ENCODE measurements around the gene CISD2.
"Not testable (repeated sequence)": the region's sequence is repeated elsewhere in the genome, so short reads cannot be mapped to it uniquely, and the experiment has no call there.

The CISD2 gene

DNA sequence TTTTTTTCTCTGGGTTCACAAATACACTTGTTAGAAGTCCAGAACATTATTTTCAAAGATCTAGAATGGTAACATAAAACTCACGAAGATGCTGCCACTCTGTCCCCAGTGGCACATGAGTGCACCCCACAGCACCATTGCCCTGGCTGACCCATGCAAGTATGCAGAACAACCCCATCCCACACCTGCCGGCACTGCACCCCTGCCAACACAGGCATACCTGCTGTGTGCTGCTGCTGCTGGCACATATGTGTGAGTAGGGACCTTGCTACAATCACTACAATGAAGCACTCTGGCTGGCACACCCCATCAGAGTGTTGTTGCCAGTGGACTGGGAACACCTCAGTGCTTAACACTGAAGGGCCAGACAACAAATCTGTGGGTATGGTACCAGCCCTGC lies 66.9 kb downstream of the CISD2 start:
- DNase-seq (ENCODE audit: low spot score), result no peak

DNA sequence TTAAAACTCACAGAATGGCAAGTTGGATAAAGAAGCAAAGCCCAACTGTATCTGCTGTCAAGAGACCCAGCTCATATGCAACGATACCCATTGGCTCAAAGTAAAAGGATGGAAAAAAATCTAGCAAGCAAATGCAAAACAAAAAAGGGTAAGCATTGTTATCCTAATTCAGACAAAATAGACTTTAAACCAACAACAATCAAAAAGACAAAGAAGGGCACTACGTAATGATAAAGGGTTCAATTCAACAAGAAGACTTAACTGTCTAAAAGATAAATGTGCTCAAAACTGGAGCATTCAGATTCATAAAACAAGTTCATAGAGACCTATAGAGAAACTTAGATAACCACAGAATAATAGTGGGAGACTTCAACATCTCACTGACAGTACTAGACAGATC lies 69.3 kb downstream of the CISD2 start:
- DNase-seq (ENCODE audit: low spot score), result not testable (repeated sequence)

All from AG20443 (cell line).